ENCODE results near the gene HAPLN3. TPM values are rescaled to one million over a fixed set of nuclear protein-coding genes. Genes with fewer than 3 reads are reported as not detected.
A peak's percentile ranks its signal among the peaks of the same experiment; 100 is the strongest.

Gene HAPLN3
- polyA plus RNA-seq, 1 of the 3 experiments (the other 2 are of a cell fraction): 9.7 TPM

- no peak for TF ChIP-seq CTCF (IDR thresholded peaks at IDR 0.05)
- TF ChIP-seq, protein P1, sequence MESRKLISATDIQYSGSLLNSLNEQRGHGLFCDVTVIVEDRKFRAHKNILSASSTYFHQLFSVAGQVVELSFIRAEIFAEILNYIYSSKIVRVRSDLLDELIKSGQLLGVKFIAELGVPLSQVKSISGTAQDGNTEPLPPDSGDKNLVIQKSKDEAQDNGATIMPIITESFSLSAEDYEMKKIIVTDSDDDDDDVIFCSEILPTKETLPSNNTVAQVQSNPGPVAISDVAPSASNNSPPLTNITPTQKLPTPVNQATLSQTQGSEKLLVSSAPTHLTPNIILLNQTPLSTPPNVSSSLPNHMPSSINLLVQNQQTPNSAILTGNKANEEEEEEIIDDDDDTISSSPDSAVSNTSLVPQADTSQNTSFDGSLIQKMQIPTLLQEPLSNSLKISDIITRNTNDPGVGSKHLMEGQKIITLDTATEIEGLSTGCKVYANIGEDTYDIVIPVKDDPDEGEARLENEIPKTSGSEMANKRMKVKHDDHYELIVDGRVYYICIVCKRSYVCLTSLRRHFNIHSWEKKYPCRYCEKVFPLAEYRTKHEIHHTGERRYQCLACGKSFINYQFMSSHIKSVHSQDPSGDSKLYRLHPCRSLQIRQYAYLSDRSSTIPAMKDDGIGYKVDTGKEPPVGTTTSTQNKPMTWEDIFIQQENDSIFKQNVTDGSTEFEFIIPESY (IDR thresholded peaks at IDR 0.05; ENCODE audit: borderline replicate concordance, low read depth): no peak
- TF ChIP-seq EP300 (IDR thresholded peaks at IDR 0.05; ENCODE audit: borderline replicate concordance in 1 of 2, low read depth in 1 of 2, low read length in 1 of 2): peak in 1 of 2 experiments; percentile 53; a peak in 1 of 4 replicates
- no peak for TF ChIP-seq NRF1 (IDR thresholded peaks at IDR 0.05; ENCODE audit: low read depth, low read length)
- peak; percentile 35; the same call in 1 of the 2 replicates for TF ChIP-seq TEAD4 (IDR thresholded peaks at IDR 0.05; ENCODE audit: borderline replicate concordance, insufficient read depth)
- no peak for TF ChIP-seq RFX5 (IDR thresholded peaks at IDR 0.05; ENCODE audit: low read length)
- no peak for TF ChIP-seq YY1 (IDR thresholded peaks at IDR 0.05; ENCODE audit: low read depth)
- TF ChIP-seq POLR2AphosphoS5 (IDR thresholded peaks at IDR 0.05; ENCODE audit: low read depth, low read length): no peak; the same call in 1 of the 2 replicates
- no peak for TF ChIP-seq GATA2 (CRISPR knock-in tag; IDR thresholded peaks at IDR 0.05)
- TF ChIP-seq IRF3 (IDR thresholded peaks at IDR 0.05; ENCODE audit: low read depth, low read length): no peak
- no peak for TF ChIP-seq MXI1 (IDR thresholded peaks at IDR 0.05; ENCODE audit: low read depth, low read length)
- no peak for TF ChIP-seq USF2 (IDR thresholded peaks at IDR 0.05; ENCODE audit: borderline replicate concordance, low read depth, low read length)
- no peak for TF ChIP-seq TAF1 (IDR thresholded peaks at IDR 0.05; ENCODE audit: borderline replicate concordance, low read depth, low read length)
- peak; percentile 75 for TF ChIP-seq NFIC (IDR thresholded peaks at IDR 0.05; ENCODE audit: borderline replicate concordance)
- no peak for TF ChIP-seq REST (IDR thresholded peaks at IDR 0.05; ENCODE audit: low read depth, low read length)
- TF ChIP-seq RCOR1 (IDR thresholded peaks at IDR 0.05; ENCODE audit: low read length): no peak
- 0 out of 2 replicates have a peak, but pooled peaks have one; percentile 35 for TF ChIP-seq MEF2A (IDR thresholded peaks at IDR 0.05; ENCODE audit: borderline replicate concordance, low read depth)
- TF ChIP-seq EZH2phosphoT487 (IDR thresholded peaks at IDR 0.05; ENCODE audit: borderline replicate concordance, low read depth): no peak
- TF ChIP-seq FOXM1 (IDR thresholded peaks at IDR 0.05; ENCODE audit: low read depth): no peak
- TF ChIP-seq CHD2 (IDR thresholded peaks at IDR 0.05; ENCODE audit: low read length, partially characterized antibody): no peak
- TF ChIP-seq SMC3 (IDR thresholded peaks at IDR 0.05; ENCODE audit: low read depth, low read length): no peak
These were observed 23.4 kb upstream of the HAPLN3 start (continued) for GRCh38 chr15:88918738-88919137.

Data from SK-N-SH (cell line).